ENCODE data around the gene NTM.

DNA sequence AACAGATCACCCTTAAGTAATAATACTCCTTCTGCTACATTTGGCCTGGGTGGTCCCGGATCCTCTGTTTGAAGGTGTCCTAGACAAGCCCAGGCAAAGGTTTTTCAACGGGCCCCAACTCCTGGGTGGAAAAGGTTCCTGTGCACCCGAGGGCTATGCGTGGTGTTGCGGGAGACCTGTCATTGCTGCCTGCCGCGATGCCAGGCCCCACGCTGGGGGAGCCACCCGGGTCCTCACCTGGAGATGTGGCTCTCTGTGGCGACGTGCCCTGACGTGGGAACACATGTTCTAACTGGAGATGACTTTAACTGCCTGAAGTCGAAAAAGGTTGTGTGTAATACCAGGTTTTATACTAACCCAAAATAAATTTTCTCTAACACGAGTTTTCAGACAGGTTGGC, 467.1 kb downstream of the NTM start:
- TF ChIP-seq CTCF (IDR thresholded peaks at IDR 0.05): no peak
- no peak for TF ChIP-seq POLR2A (IDR thresholded peaks at IDR 0.05)
- no peak for TF ChIP-seq POLR2AphosphoS5 (IDR thresholded peaks at IDR 0.05)

Measured in breast epithelium (tissue), 3 donors.